ENCODE measurements around the gene DHX34.

DNA sequence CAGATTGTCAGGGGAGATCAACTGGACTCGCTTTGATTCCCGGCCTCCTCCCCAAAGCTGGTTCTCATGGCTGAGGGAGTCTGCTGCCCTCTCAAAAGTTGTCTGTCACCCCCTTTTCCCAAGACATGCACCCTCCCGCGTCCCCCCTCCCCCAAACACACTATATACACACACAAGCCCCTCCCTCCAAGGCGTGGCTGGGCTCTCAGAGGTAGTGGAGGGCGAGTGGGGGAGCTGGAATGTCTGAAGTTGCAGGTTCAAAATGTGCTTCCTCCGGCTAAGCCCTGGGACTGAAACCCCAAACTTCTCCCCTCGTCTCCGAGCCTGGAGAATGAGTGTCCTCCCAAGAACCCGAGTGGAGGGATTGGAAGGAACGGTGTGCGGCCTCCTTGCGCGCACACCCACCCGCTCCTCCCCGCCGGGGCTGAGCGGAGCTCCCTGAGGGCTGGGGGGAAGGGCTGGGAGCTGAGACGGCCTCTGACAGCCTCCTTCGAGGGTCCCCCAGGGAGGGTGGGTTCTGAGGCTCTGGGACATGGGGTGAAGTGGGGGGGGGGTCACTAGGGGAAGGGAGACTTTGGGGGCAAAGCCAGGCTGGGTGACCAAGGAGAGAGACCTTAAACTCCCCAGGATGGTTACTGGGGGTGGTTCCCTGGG, 80.2 kb downstream of the DHX34 start:
- no peak for TF ChIP-seq YY1 (tag by site-specific recombination; IDR thresholded peaks at IDR 0.05)
- TF ChIP-seq SETDB1 (IDR thresholded peaks at IDR 0.05; ENCODE audit: insufficient read length, low read length): no peak
- TF ChIP-seq, protein P1, sequence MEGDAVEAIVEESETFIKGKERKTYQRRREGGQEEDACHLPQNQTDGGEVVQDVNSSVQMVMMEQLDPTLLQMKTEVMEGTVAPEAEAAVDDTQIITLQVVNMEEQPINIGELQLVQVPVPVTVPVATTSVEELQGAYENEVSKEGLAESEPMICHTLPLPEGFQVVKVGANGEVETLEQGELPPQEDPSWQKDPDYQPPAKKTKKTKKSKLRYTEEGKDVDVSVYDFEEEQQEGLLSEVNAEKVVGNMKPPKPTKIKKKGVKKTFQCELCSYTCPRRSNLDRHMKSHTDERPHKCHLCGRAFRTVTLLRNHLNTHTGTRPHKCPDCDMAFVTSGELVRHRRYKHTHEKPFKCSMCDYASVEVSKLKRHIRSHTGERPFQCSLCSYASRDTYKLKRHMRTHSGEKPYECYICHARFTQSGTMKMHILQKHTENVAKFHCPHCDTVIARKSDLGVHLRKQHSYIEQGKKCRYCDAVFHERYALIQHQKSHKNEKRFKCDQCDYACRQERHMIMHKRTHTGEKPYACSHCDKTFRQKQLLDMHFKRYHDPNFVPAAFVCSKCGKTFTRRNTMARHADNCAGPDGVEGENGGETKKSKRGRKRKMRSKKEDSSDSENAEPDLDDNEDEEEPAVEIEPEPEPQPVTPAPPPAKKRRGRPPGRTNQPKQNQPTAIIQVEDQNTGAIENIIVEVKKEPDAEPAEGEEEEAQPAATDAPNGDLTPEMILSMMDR (tag by site-specific recombination; IDR thresholded peaks at IDR 0.05): no peak
- TF ChIP-seq ZBTB48 (tag by site-specific recombination; IDR thresholded peaks at IDR 0.05): no peak
- TF ChIP-seq, protein P2, sequence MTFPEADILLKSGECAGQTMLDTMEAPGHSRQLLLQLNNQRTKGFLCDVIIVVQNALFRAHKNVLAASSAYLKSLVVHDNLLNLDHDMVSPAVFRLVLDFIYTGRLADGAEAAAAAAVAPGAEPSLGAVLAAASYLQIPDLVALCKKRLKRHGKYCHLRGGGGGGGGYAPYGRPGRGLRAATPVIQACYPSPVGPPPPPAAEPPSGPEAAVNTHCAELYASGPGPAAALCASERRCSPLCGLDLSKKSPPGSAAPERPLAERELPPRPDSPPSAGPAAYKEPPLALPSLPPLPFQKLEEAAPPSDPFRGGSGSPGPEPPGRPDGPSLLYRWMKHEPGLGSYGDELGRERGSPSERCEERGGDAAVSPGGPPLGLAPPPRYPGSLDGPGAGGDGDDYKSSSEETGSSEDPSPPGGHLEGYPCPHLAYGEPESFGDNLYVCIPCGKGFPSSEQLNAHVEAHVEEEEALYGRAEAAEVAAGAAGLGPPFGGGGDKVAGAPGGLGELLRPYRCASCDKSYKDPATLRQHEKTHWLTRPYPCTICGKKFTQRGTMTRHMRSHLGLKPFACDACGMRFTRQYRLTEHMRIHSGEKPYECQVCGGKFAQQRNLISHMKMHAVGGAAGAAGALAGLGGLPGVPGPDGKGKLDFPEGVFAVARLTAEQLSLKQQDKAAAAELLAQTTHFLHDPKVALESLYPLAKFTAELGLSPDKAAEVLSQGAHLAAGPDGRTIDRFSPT (tag by site-specific recombination; IDR thresholded peaks at IDR 0.05): no peak
- TF ChIP-seq ZNF184 (tag by site-specific recombination; IDR thresholded peaks at IDR 0.05): no peak
